Choroid plexus epithelial cell (primary cell): ENCODE measurements around the gene SMIM32.

Experiments used
- DNase-seq: peaks from one replicate; pipeline ENCODE4 v3.0.0-alpha.2; 2010; ENCODE audit warnings: low read depth
- H3K4me3 ChIP-seq: 2 replicates; pipeline ENCODE4 v1.5.1; 2011; ENCODE audit warnings: low read depth, mild to moderate bottlenecking, control low read depth, low read length, moderate library complexity
- TF ChIP-seq, protein P1 (sequence below): conservative IDR thresholded peaks from 2 replicates; pipeline ENCODE4 v1.5.1; 2011; ENCODE audit warnings: low read depth, mild to moderate bottlenecking, control low read depth, inconsistent platforms, low read length, moderate library complexity

The SMIM32 gene

DNA sequence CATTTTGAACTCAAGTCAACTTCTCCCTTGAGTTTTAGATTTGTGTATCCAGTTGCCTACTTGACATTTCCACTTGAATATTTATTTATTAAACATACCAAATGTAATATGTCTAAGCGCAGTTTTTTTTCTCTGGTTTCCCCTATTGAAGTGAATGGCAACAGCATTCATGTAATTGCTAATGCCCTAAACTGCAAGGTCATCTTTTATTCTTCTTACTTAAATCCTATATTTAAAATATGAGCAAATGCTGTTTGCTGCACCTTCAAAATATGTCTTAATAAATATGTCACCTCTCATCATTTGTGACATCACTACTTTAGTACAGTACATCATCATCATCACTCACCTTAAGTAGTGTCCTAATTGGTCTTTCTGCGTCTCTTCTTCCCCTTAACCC is 37.9 kb downstream of the SMIM32 start:
- TF ChIP-seq, protein P1, sequence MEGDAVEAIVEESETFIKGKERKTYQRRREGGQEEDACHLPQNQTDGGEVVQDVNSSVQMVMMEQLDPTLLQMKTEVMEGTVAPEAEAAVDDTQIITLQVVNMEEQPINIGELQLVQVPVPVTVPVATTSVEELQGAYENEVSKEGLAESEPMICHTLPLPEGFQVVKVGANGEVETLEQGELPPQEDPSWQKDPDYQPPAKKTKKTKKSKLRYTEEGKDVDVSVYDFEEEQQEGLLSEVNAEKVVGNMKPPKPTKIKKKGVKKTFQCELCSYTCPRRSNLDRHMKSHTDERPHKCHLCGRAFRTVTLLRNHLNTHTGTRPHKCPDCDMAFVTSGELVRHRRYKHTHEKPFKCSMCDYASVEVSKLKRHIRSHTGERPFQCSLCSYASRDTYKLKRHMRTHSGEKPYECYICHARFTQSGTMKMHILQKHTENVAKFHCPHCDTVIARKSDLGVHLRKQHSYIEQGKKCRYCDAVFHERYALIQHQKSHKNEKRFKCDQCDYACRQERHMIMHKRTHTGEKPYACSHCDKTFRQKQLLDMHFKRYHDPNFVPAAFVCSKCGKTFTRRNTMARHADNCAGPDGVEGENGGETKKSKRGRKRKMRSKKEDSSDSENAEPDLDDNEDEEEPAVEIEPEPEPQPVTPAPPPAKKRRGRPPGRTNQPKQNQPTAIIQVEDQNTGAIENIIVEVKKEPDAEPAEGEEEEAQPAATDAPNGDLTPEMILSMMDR = no peak
- DNase-seq = no peak
- no peak overlapping the region for H3K4me3 ChIP-seq

- no peak overlapping the region for H3K4me3 ChIP-seq
- no peak for DNase-seq
- TF ChIP-seq, protein P1 = no peak
Observed at GRCh38 chr5:136153581-136154236, 39.3 kb downstream of the SMIM32 start.

DNA sequence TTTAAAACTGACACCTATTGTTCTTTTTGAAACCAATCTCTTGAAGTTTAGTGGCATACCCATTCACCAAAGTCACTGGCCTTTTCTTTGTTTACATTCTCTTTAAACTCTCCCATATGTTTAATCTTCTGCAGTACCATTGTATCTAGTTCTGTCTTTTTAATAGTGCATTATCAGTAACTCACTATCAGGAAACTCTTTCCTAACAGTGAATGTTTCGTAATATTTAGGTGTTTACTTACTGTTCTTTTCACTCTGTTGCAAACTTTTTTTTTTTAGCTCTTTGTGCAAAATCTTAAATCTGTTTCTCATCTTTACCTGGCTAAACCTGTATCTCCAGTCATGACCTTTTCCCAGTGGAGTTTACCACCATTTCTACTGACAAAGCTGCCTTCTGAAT is 43.1 kb downstream of the SMIM32 start:
- no peak for DNase-seq
- no peak overlapping the region for H3K4me3 ChIP-seq

GRCh38 chr5:136147632-136148031 is 45.3 kb downstream of the SMIM32 start:
- TF ChIP-seq, protein P1 = no peak
- no peak for DNase-seq
- no peak overlapping the region for H3K4me3 ChIP-seq

More for the DNA sequence above, 43.1 kb downstream of the SMIM32 start:
- TF ChIP-seq, protein P1 = no peak

- DNase-seq = no peak
- TF ChIP-seq, protein P1 = no peak
- no peak overlapping the region for H3K4me3 ChIP-seq
Observed at GRCh38 chr5:136146201-136146600, 46.8 kb downstream of the SMIM32 start.

- no peak overlapping the region for H3K4me3 ChIP-seq
- TF ChIP-seq, protein P1 = no peak
- DNase-seq = no peak
Observed at GRCh38 chr5:136145030-136145429, 47.9 kb downstream of the SMIM32 start.

GRCh38 chr5:136143763-136144162 is 49.2 kb downstream of the SMIM32 start:
- no peak for DNase-seq
- no peak overlapping the region for H3K4me3 ChIP-seq
- TF ChIP-seq, protein P1 = no peak
